WI38 (cell line): ENCODE measurements around the gene SSR1.

Source experiments
- H3K4me3 ChIP-seq: 2 replicates; pipeline ENCODE4 v1.5.1; 2011; ENCODE audit warnings: low read depth, mild to moderate bottlenecking, control low read depth, low read length
- CTCF ChIP-seq: IDR thresholded peaks from 2 replicates; pipeline ENCODE4 v1.5.1; 2012; ENCODE audit warnings: low read depth, mild to moderate bottlenecking, control low read depth, low read length

Gene SSR1

GRCh38 chr6:7224731-7225130, 88.3 kb downstream of the SSR1 start:
- TF ChIP-seq CTCF = no peak

GRCh38 chr6:7222197-7222596, 90.8 kb downstream of the SSR1 start:
- H3K4me3 ChIP-seq = no peak overlapping the region
- TF ChIP-seq CTCF = no peak

More at GRCh38 chr6:7224731-7225130, 88.3 kb downstream of the SSR1 start:
- no peak overlapping the region for H3K4me3 ChIP-seq

- H3K4me3 ChIP-seq = no peak overlapping the region
- no peak for TF ChIP-seq CTCF
Measured at GRCh38 chr6:7219310-7219709, 93.7 kb downstream of the SSR1 start.

GRCh38 chr6:7218406-7218988, 94.5 kb downstream of the SSR1 start:
- H3K4me3 ChIP-seq = no peak overlapping the region
- TF ChIP-seq CTCF = no peak
